ENCODE results near the gene MKX. TPM values are rescaled to one million over a fixed set of nuclear protein-coding genes. Genes with fewer than 3 reads are reported as not detected.

The MKX gene
- total RNA-seq, 8 experiments from 2014 or later: 0.17 to 66.1 (median 1.3) TPM

GRCh38 chr10:27655296-27655695, 90.3 kb downstream of the MKX start:
- Histone ChIP-seq H3K27ac (no peak overlapping the region), H3K4me1 (replicated peaks in 1 of 2) (no peaks in the 10 kb centered on the region), H3K4me3 (no peak overlapping the region)
- in situ Hi-C loops (cut with MboI; ENCODE audit: low pct_unique_long_range_greater_than_20kb in 2 of 9, low sequenced_read_pairs in 9 of 9, unreplicated experiment in 9 of 9): loop anchor here in 1 of 9 experiments (10.0 kb wide), 1 partner anchor 90 kb away; no protein-coding TSS in a partner anchor
- peak in 2 of 8 experiments; percentile 49 for ATAC-seq (replicated peaks in 6 of 8)
- WGBS, 10 experiments: 40 to 100% (median 95%) methylated on average over 1 to 4 of the region's 4 CpGs; no CpG with 5 or more reads in 1 of the 10 experiments

DNA sequence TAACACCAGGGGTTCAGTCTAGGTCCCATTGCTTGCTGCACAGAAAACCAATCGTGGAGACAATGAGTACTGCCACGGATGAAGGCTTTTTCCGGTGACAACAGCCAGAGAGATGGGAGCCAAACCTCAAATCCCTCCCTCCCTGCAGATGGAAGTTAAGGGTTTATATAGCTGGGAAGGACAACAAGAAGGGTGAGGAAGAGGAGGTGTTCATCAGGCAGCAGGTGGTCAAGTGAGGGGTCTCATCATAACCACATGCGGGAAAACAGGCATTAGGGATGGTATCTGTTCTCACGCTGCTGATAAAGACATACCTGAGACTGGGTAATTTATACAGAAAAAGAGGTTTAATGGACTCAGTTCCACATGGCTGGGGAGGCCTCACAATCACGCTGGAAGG, 91.3 kb downstream of the MKX start:
- Histone ChIP-seq H3K4me3 (no peak overlapping the region), H3K27ac (no peak overlapping the region), H3K4me1 (replicated peaks in 1 of 2) (no peaks in the 10 kb centered on the region)
- no peak for ATAC-seq (replicated peaks in 6 of 8)
- 72 to 100% (median 100%) methylated on average over 1 to 6 of the region's 6 CpGs; no CpG with 5 or more reads in 2 of the 10 experiments for WGBS, 10 experiments
- in situ Hi-C loops (cut with MboI; ENCODE audit: low pct_unique_long_range_greater_than_20kb in 2 of 9, low sequenced_read_pairs in 9 of 9, unreplicated experiment in 9 of 9): loop anchor here in 1 of 9 experiments (10.0 kb wide), 1 partner anchor 89 kb away; no protein-coding TSS in a partner anchor

- H3K4me1 ChIP-seq (replicated peaks in 1 of 2): no peaks in the 10 kb centered on the region
- no peak overlapping the region for H3K4me3 ChIP-seq
- in situ Hi-C loops (cut with MboI; ENCODE audit: low pct_unique_long_range_greater_than_20kb in 2 of 9, low sequenced_read_pairs in 9 of 9, unreplicated experiment in 9 of 9): no loop called here
- WGBS, 10 experiments: 0 to 100% (median 68%) methylated on average over 1 to 4 of the region's 4 CpGs
- H3K27ac ChIP-seq: no peak overlapping the region
- ATAC-seq (replicated peaks in 6 of 8): peak in 2 of 8 experiments; percentile 20 to 33
Measured at GRCh38 chr10:27646604-27647175, 98.9 kb downstream of the MKX start.

- H3K4me3 ChIP-seq: no peak overlapping the region
- H3K27ac ChIP-seq: no peak overlapping the region
- WGBS, 10 experiments: 0 to 100% (median 88%) methylated on average over 1 to 4 of the region's 4 CpGs
- in situ Hi-C loops (cut with MboI; ENCODE audit: low pct_unique_long_range_greater_than_20kb in 2 of 9, low sequenced_read_pairs in 9 of 9, unreplicated experiment in 9 of 9): no loop called here
- peak in 3 of 8 experiments; percentile 41 to 92 (median 61) for ATAC-seq (replicated peaks in 6 of 8)
- H3K4me1 ChIP-seq (replicated peaks in 1 of 2): no peaks in the 10 kb centered on the region
Measured at GRCh38 chr10:27646194-27646593, 99.4 kb downstream of the MKX start.

- no peak overlapping the region for H3K4me3 ChIP-seq
- no peaks in the 10 kb centered on the region for H3K4me1 ChIP-seq (replicated peaks in 1 of 2)
- in situ Hi-C loops (cut with MboI; ENCODE audit: low pct_unique_long_range_greater_than_20kb in 2 of 9, low sequenced_read_pairs in 9 of 9, unreplicated experiment in 9 of 9): no loop called here
- WGBS, 10 experiments: 83 to 98% (median 94%) methylated on average over 1 to 5 of the region's 5 CpGs; no CpG with 5 or more reads in 2 of the 10 experiments
- ATAC-seq (replicated peaks in 6 of 8): no peak
- no peak overlapping the region for H3K27ac ChIP-seq
Measured at GRCh38 chr10:27644307-27644939, 101.2 kb downstream of the MKX start.

- WGBS, 10 experiments: 20 to 100% (median 83%) methylated on average over 1 to 2 of the region's 2 CpGs; no CpG with 5 or more reads in 2 of the 10 experiments
- ATAC-seq (replicated peaks in 6 of 8): peak in 2 of 8 experiments; percentile 26 to 35
- Histone ChIP-seq H3K4me3 (no peak overlapping the region), H3K4me1 (replicated peaks in 1 of 2) (no peaks in the 10 kb centered on the region), H3K27ac (no peak overlapping the region)
- in situ Hi-C loops (cut with MboI; ENCODE audit: low pct_unique_long_range_greater_than_20kb in 2 of 9, low sequenced_read_pairs in 9 of 9, unreplicated experiment in 9 of 9): no loop called here
Measured at GRCh38 chr10:27643301-27643700, 102.3 kb downstream of the MKX start.

GRCh38 chr10:27642023-27642589, 103.5 kb downstream of the MKX start:
- H3K4me3 ChIP-seq: no peak overlapping the region
- in situ Hi-C loops (cut with MboI; ENCODE audit: low pct_unique_long_range_greater_than_20kb in 2 of 9, low sequenced_read_pairs in 9 of 9, unreplicated experiment in 9 of 9): no loop called here
- peaks cover 0 to 3% of the 10 kb centered on the region in 2 donors for H3K4me1 ChIP-seq (replicated peaks in 1 of 2)
- no peak overlapping the region for H3K27ac ChIP-seq
- ATAC-seq (replicated peaks in 6 of 8): no peak
- WGBS, 10 experiments: 48 to 100% (median 92%) methylated on average over 1 to 2 of the region's 2 CpGs

DNA sequence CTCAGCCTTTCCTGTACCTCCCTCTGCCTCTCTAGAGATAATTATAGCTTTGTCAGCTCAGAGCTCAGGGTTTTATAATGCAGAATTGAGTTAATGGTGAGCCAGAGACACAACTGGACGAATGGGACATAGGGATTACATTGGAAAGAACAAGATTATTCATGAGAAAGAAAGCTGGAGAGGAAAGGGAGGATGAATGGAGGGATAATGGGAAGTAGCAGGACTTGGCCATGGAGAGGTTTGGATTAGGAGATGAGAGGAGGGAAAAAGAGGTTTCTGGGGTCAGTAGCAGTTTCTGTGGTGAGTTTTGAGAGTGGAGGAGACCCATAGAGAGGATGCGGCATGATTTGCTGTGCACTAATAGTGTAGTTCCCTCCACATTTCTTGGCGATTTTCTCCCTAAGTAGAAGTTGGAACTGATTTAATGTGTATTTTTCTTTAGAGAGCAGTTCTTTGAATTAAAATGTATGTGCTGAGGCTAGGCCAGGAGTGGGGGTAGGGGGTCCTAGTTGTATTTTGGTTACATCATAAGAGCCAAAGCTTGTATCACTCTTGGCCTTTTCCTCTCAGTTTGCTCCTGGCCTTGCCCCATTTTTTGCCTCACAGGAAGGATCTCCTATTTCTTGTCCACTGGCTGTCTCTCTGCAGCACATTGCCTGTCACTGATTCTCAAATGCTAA, 107.4 kb downstream of the MKX start:
- ATAC-seq (replicated peaks in 6 of 8): peak in 1 of 8 experiments; percentile 34
- H3K4me1 ChIP-seq (replicated peaks in 1 of 2): peaks cover 0 to 3% of the 10 kb centered on the region in 2 donors
- no peak overlapping the region for H3K4me3 ChIP-seq
- H3K27ac ChIP-seq: no peak overlapping the region
- WGBS, 10 experiments: 14 to 100% (median 67%) methylated on average over 1 to 3 of the region's 3 CpGs; no CpG with 5 or more reads in 1 of the 10 experiments
- in situ Hi-C loops (cut with MboI; ENCODE audit: low pct_unique_long_range_greater_than_20kb in 2 of 9, low sequenced_read_pairs in 9 of 9, unreplicated experiment in 9 of 9): no loop called here

DNA sequence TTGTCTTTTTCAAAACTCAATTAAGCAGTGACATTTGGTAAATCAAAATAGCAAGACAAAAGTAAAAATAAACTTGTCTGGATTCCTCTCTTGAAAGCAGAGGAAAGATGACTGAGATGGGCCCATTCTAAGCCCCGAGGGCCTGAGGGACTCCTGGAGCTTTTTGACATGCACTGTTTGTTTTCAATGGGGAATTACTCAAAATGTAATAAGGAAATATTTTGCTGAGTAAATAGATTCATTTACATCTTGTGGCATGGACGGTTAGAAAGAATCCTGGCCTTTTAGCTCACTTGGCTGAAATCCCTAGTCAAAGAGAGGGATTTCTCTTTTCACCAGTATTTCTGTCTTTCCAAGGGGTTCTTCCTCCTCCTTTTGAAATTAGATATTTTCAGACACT, 108.0 kb downstream of the MKX start:
- peaks cover 0 to 3% of the 10 kb centered on the region in 2 donors for H3K4me1 ChIP-seq (replicated peaks in 1 of 2)
- WGBS, 10 experiments: 0 to 90% (median 42%) methylated on average over 1 to 2 of the region's 2 CpGs
- in situ Hi-C loops (cut with MboI; ENCODE audit: low pct_unique_long_range_greater_than_20kb in 2 of 9, low sequenced_read_pairs in 9 of 9, unreplicated experiment in 9 of 9): no loop called here
- no peak overlapping the region for H3K4me3 ChIP-seq
- ATAC-seq (replicated peaks in 6 of 8): peak in 3 of 8 experiments; percentile 60 to 81 (median 61)
- no peak overlapping the region for H3K27ac ChIP-seq

- H3K27ac ChIP-seq: no peak overlapping the region
- 100% methylated on average over 1 of the region's 1 CpG for WGBS, 10 experiments
- in situ Hi-C loops (cut with MboI; ENCODE audit: low pct_unique_long_range_greater_than_20kb in 2 of 9, low sequenced_read_pairs in 9 of 9, unreplicated experiment in 9 of 9): no loop called here
- ATAC-seq (replicated peaks in 6 of 8): no peak
- H3K4me3 ChIP-seq: no peak overlapping the region
- peaks cover 0 to 3% of the 10 kb centered on the region in 2 donors for H3K4me1 ChIP-seq (replicated peaks in 1 of 2)
Measured at GRCh38 chr10:27636816-27637215, 108.8 kb downstream of the MKX start.

DNA sequence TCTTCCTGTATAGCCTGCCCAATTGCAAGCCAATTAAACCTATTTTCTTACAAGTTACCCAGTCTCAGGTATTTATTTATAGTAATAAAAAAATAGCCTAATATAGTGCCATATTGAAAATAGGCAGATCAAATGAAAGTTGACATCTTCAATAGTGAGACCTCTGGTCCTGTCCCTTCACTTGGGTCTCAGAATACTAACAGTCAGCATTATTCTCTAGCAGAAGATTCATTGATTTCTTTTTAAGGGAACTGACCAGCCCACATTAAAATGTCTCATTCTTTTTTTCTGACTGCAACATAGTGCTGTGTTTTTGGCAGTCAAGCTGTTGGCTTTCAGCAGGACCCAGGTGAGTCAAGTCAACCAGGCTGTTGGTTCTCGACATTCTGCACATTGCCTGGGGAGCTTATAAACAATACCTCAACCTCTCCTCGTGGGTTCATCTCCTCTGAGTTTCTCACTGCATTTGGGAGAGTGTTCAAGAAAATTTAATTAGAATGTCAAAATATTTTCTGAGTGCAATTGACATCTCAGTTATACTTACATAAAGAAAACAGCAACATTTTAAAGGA, 109.8 kb downstream of the MKX start:
- Histone ChIP-seq H3K27ac (no peak overlapping the region), H3K4me3 (no peak overlapping the region), H3K4me1 (replicated peaks in 1 of 2) (peaks cover 0 to 3% of the 10 kb centered on the region in 2 donors)
- in situ Hi-C loops (cut with MboI; ENCODE audit: low pct_unique_long_range_greater_than_20kb in 2 of 9, low sequenced_read_pairs in 9 of 9, unreplicated experiment in 9 of 9): no loop called here
- ATAC-seq (replicated peaks in 6 of 8): no peak
- WGBS, 10 experiments: 43 to 100% (median 66%) methylated on average over 1 to 2 of the region's 2 CpGs

DNA sequence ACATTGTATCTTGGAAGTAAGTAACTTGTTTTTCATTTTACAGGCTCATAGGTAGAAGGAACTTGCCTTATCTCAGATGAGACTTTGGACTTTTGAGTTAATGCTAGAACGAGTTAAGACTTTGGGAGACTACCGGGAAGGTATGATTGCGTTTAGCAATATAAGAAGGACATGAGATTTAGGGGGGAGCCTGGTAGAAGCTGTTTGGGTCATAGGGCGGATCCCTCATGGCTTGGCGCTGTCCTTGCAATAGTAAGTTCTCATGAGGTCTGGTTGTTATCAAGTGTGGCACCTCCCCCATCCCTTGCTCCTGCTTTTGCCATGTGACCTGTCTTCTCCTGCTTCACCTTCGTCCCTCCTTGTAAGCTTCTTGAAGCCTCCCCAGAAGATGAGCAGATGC, 110.3 kb downstream of the MKX start:
- Histone ChIP-seq H3K4me1 (replicated peaks in 1 of 2) (peaks cover 0 to 3% of the 10 kb centered on the region in 2 donors), H3K4me3 (no peak overlapping the region), H3K27ac (no peak overlapping the region)
- WGBS, 10 experiments: 70 to 100% (median 91%) methylated on average over 2 to 6 of the region's 6 CpGs
- ATAC-seq (replicated peaks in 6 of 8): no peak
- in situ Hi-C loops (cut with MboI; ENCODE audit: low pct_unique_long_range_greater_than_20kb in 2 of 9, low sequenced_read_pairs in 9 of 9, unreplicated experiment in 9 of 9): no loop called here

DNA sequence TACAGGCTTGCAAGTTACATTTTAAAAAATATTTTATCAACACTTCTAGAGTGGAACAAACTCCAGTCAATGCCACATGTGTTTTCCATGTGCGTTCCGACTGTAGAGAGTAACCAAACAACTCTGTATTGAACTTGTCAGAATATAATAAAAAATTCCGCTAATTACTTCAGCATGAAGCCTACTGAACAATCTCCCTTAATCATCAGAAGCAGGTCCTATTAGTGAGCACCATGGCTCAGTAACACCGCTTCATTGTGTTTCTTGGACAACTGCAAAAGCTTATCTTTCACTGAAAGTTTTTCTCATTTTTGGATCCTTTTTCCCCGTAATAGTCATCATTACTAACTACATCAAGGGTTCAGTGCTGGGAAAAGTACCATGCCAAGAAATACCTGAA, 117.0 kb downstream of the MKX start:
- ATAC-seq (replicated peaks in 6 of 8): peak in 2 of 8 experiments; percentile 0 to 2
- in situ Hi-C loops (cut with MboI; ENCODE audit: low pct_unique_long_range_greater_than_20kb in 2 of 9, low sequenced_read_pairs in 9 of 9, unreplicated experiment in 9 of 9): no loop called here
- no peak overlapping the region for H3K27ac ChIP-seq
- H3K4me3 ChIP-seq: no peak overlapping the region
- H3K4me1 ChIP-seq (replicated peaks in 1 of 2): peaks cover 19 to 29% of the 10 kb centered on the region in 2 donors
- 0 to 100% (median 92%) methylated on average over 1 to 5 of the region's 5 CpGs; no CpG with 5 or more reads in 1 of the 10 experiments for WGBS, 10 experiments
